Choroid plexus epithelial cell (primary cell): ENCODE results near the gene KCNN2.
A peak's percentile ranks its signal among the peaks of the same experiment; 100 is the strongest.

Experiments used
- DNase-seq: peaks from one replicate; pipeline ENCODE4 v3.0.0-alpha.2; 2010; ENCODE audit warnings: low read depth
- H3K4me3 ChIP-seq: 2 replicates; pipeline ENCODE4 v1.5.1; 2011; ENCODE audit warnings: low read depth, mild to moderate bottlenecking, control low read depth, low read length, moderate library complexity
- CTCF ChIP-seq: conservative IDR thresholded peaks from 2 replicates; pipeline ENCODE4 v1.5.1; 2011; ENCODE audit warnings: low read depth, mild to moderate bottlenecking, control low read depth, inconsistent platforms, low read length, moderate library complexity

Gene KCNN2

GRCh38 chr5:114335391-114335790 is 26.5 kb upstream of the KCNN2 start:
- no peak for TF ChIP-seq CTCF
- no peak overlapping the region for H3K4me3 ChIP-seq
- DNase-seq, result no peak

DNA sequence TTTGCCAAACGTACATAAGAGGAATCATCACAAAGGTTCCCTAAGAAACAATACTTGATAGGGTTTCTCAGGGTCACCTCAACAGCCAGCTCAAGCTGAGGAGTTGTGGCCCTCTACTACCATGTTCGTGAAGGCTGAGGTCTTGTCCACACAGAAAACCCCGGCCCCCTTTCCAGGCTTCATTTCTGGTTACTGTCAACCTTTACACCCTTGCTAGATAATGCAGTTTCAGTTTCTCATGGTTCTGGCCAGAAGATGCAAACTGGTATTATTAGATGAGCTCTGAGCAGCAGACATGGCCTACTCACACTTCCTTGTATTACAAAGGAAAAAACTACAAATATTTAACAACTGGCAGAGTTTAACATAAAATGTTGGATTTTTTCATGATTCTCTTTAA is 22.8 kb upstream of the KCNN2 start:
- H3K4me3 ChIP-seq, result no peak overlapping the region
- TF ChIP-seq CTCF, result no peak
- no peak for DNase-seq

GRCh38 chr5:114346181-114346580 is 15.7 kb upstream of the KCNN2 start:
- H3K4me3 ChIP-seq, result no peak overlapping the region
- no peak for DNase-seq
- TF ChIP-seq CTCF, result no peak

GRCh38 chr5:114355086-114355830 is 6.6 kb upstream of the KCNN2 start:
- DNase-seq, result no peak
- no peak overlapping the region for H3K4me3 ChIP-seq
- TF ChIP-seq CTCF, result no peak

DNA sequence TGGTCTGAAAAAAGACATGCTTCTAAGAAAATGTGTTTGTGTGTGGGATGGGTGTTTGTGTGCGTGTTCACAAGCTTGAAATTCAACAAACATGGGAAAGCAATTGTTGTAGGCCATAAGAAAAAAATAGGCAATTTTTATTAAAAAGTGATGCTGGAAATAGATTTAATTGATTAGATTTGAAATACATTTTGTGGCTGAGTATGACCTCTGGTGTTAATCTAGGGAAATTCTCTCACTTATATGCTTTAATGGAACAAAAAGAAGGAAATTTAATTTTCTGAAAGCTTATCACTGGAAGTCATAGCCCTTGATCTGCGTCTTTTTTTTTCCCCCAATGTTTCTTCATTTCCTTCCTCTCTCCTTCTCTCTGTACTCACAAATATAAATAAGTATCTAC is 3.5 kb upstream of the KCNN2 start:
- no peak overlapping the region for H3K4me3 ChIP-seq
- no peak for DNase-seq
- TF ChIP-seq CTCF, result peak; percentile 11

GRCh38 chr5:114360357-114360756 is 1.5 kb upstream of the KCNN2 start:
- no peak for TF ChIP-seq CTCF
- DNase-seq, result no peak
- H3K4me3 ChIP-seq, result no peak overlapping the region
